T-cell (primary cell): ENCODE measurements around the gene BMPR1B. TPM values are rescaled to one million over a fixed set of nuclear protein-coding genes. Genes with fewer than 3 reads are reported as not detected.
A peak's percentile ranks its signal among the peaks of the same experiment; 100 is the strongest.

ENCODE experiments used
- ATAC-seq, 4 experiments: fragments of 200-7000 bp in 3 of 4; fragments of 150-1000 bp in 1 of 4; cut with Tn5 transposase; replicated peaks in 1 of 4; 1 replicate in 3 of 4; 2 replicates in 1 of 4; pipeline ENCODE4 v1.10.0; 2021; ENCODE audit warnings: moderate library complexity in 3 of 4, mild to moderate bottlenecking in 2 of 4, moderate number of reproducible peaks in 1 of 4
- CTCF ChIA-PET, 2 donors: fragments of 300-600 bp; sonication (Branson Sonifier 250); formaldehyde crosslinking; loops; one replicate each; lab custom pipeline; 2022; ENCODE audit warnings: antibody characterized with exemption in 2 of 2; lab: Charles Lee
- POLR2A ChIA-PET, 2 donors: fragments of 300-600 bp; sonication (Branson Sonifier 250); formaldehyde crosslinking; loops; one replicate each; lab custom pipeline; 2022; ENCODE audit warnings: antibody characterized with exemption in 2 of 2; lab: Charles Lee
- DNase-seq, 35 experiments: peaks; one replicate each; pipeline versions ENCODE4 v3.0.0 to v3.0.0-alpha.2; 2013 to 2023
- H3K27ac ChIP-seq: one replicate; pipeline ENCODE4 v1.5.1; 2013; ENCODE audit warnings: low read length
- H3K27me3 ChIP-seq, 2 experiments: replicated peaks in 1 of 2; 1 replicate in 1 of 2; 2 replicates in 1 of 2; pipeline versions ENCODE4 v1.6.1 to v1.7.0; 2013; ENCODE audit warnings: low read length in 1 of 2, mixed read lengths in 1 of 2; ENCODE audit not compliant: control insufficient read depth in 2 of 2, insufficient read depth in 2 of 2; ENCODE audit errors: extremely low read depth in 1 of 2
- H3K36me3 ChIP-seq, 2 donors: 1 replicate in 1 of 2; 2 replicates in 1 of 2; pipeline versions ENCODE4 v1.6.1 to v1.7.0; 2013; ENCODE audit warnings: low read length in 1 of 2; ENCODE audit not compliant: control insufficient read depth in 2 of 2, insufficient read depth in 1 of 2; ENCODE audit errors: extremely low read depth in 1 of 2
- H3K4me1 ChIP-seq, 2 experiments: 1 replicate in 1 of 2; 2 replicates in 1 of 2; pipeline versions ENCODE4 v1.6.1 to v1.7.0; 2013; ENCODE audit warnings: low read length in 2 of 2, mixed read lengths in 1 of 2; ENCODE audit not compliant: insufficient read depth in 2 of 2, control insufficient read depth in 1 of 2; ENCODE audit errors: extremely low read depth in 1 of 2
- H3K4me3 ChIP-seq, 2 donors: 1 replicate in 1 of 2; 2 replicates in 1 of 2; pipeline versions ENCODE4 v1.5.1 to v1.7.0; 2013; ENCODE audit warnings: mild to moderate bottlenecking in 2 of 2, low read length in 1 of 2, moderate library complexity in 1 of 2; ENCODE audit not compliant: control insufficient read depth in 1 of 2; ENCODE audit errors: extremely low read depth in 1 of 2
- H3K9me3 ChIP-seq: 2 replicates; pipeline ENCODE4 v1.7.0; 2013
- H3K27ac Mint-ChIP-seq, 2 donors: one replicate each; pipeline ENCODE4 v1.8.0; 2020 to 2021; ENCODE audit warnings: mild to moderate bottlenecking in 2 of 2, mixed read lengths in 2 of 2
- H3K27me3 Mint-ChIP-seq, 2 donors: one replicate each; pipeline ENCODE4 v1.8.0; 2021 to 2022; ENCODE audit warnings: mixed read lengths in 2 of 2
- H3K36me3 Mint-ChIP-seq: one replicate; pipeline ENCODE4 v1.8.0; 2021; ENCODE audit warnings: mixed read lengths
- H3K4me1 Mint-ChIP-seq, 3 donors: one replicate each; pipeline ENCODE4 v1.8.0; 2020 to 2022; ENCODE audit warnings: mixed read lengths in 3 of 3, mild to moderate bottlenecking in 1 of 3
- H3K4me3 Mint-ChIP-seq, 3 donors: one replicate each; pipeline ENCODE4 v1.8.0; 2020 to 2022; ENCODE audit warnings: mild to moderate bottlenecking in 3 of 3, mixed read lengths in 3 of 3, moderate library complexity in 3 of 3
- H3K9me3 Mint-ChIP-seq, 3 donors: one replicate each; pipeline ENCODE4 v1.8.0; 2020 to 2022; ENCODE audit warnings: mixed read lengths in 3 of 3
- WGBS: methylation state at CpG from one replicate; pipeline ENCODE4 v1.1.5; 2013; ENCODE audit warnings: missing lambda C conversion rate; ENCODE audit not compliant: insufficient coverage; 5-methylcytosine and 5-hydroxymethylcytosine counted together
- total RNA-seq, 35 experiments: library from RNA in 6 of 35; stranded (reverse) in 6 of 35; fragments of 120-200 nt in 1 of 35; gene quantifications; one replicate each; pipeline versions ENCODE4 v1.2.1 to v1.2.4 and lab custom pipeline; 2013 to 2026

The BMPR1B gene
- total RNA-seq, 5 donors from 2014 or later (not counting 1 experiment from before 2014, with no cell fraction given), result 0.09 to 0.36 (median 0.28) TPM; not detected in 2

DNA sequence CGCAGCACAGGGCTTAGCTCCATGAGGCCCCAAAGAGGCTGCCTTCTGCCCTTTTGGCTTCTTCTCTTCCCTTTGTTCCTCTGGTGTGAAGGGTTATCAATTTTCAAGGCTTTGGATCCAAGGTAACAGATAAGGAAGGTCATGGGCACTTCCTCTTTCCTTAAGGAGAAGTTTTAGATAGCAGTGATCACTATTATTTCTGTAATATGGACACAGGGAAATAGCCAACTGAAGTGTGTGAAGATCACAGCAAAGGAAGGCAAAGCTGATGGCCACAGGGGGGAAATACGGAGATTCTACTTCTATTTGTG, 424.2 kb downstream of the BMPR1B start:
- Histone ChIP-seq H3K4me3 (no peak overlapping the region), H3K27ac (no peak overlapping the region), H3K9me3 (no peaks in the 10 kb centered on the region), H3K36me3 (no peaks in the 10 kb centered on the region), H3K27me3 (peaks cover 0 to 3% of the 10 kb centered on the region in 2 experiments), H3K4me1 (peaks cover 0 to 6% of the 10 kb centered on the region in 2 experiments)
- Mint-ChIP-seq H3K27ac (no peak overlapping the region), H3K9me3 (no peaks in the 10 kb centered on the region), H3K36me3 (no peaks in the 10 kb centered on the region), H3K4me3 (no peak overlapping the region), H3K27me3 (peaks cover 2 to 3% of the 10 kb centered on the region in 2 donors), H3K4me1 (no peaks in the 10 kb centered on the region)
- no peak for DNase-seq
- POLR2A ChIA-PET, result no interaction called here
- WGBS, result no CpG with 5 or more reads among the region's 2 CpGs
- CTCF ChIA-PET, result no interaction called here
- ATAC-seq, result no peak

DNA sequence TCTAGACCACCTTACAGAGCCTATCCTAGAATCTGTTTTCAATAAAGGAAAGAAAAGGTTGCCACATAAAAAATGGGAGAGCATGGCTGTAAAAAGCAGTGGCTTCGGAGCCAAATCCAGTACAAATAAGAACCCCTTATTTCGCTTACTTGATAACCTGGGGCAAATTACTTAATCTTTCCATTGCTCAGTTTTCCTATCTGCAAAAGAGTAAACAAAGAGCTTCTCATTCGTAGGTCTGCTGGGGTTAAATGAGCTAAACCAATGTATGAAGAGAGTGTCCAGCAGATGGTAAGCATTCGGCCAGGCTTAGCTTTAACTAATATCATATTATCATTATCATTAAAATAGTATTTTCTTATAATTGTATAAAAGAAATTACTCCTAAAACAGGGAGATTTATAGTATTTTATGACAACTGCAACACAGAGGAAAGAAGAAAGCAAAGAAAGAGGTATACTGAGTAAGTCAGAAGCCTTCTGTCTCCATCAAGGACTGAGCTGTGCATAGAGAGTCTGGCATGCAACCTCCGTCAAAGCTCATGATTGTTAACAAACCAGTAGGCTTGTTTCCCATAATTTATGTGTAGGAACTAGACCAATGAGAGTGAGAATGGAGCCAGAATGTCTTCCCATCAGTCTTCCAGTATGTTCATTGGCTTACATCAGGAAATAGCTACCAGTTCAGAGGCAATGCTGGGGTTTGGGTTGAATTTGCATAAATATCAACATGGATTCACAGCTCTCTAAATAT, 426.1 kb downstream of the BMPR1B start:
- Histone ChIP-seq H3K36me3 (no peaks in the 10 kb centered on the region), H3K4me3 (no peak overlapping the region), H3K4me1 (peaks cover 0 to 14% of the 10 kb centered on the region in 2 experiments), H3K27me3 (no peaks in the 10 kb centered on the region), H3K27ac (no peak overlapping the region), H3K9me3 (no peaks in the 10 kb centered on the region)
- Mint-ChIP-seq H3K9me3 (no peaks in the 10 kb centered on the region), H3K4me3 (no peak overlapping the region), H3K27me3 (peaks cover 2 to 3% of the 10 kb centered on the region in 2 donors), H3K36me3 (no peaks in the 10 kb centered on the region), H3K4me1 (peaks cover 8 to 9% (median 9%) of the 10 kb centered on the region in 3 donors), H3K27ac (no peak overlapping the region)
- ChIA-PET CTCF (no interaction called here), POLR2A (no interaction called here)
- 80% methylated on average over 1 of the region's 5 CpGs for WGBS
- DNase-seq (no peak), ATAC-seq (no peak)

DNA sequence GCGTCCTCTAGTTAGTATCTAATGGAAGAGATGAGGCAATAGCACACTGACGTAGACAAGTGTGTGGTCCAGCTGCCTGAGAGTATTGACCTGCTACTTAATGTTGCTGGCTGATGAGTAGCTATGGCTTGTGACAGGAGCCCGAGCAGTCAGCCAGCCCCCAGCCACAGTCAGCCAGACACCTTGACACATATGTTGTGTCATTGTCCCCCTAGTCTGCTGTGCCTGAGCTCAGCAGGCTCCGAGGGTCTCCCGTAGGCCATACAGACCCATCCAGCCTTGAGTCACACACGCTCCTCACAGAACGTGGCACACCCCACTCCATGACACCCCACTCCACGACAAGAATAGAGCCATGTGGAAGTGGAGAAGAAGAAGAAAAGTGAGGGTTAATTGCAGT, 428.9 kb downstream of the BMPR1B start:
- 83% methylated on average over 3 of the region's 8 CpGs for WGBS
- ATAC-seq (no peak), DNase-seq (no peak)
- no peaks in the 10 kb centered on the region for H3K9me3 ChIP-seq
- Mint-ChIP-seq H3K9me3 (no peaks in the 10 kb centered on the region), H3K27me3 (peaks cover 0 to 2% of the 10 kb centered on the region in 2 donors), H3K4me1 (peaks cover 22 to 36% (median 23%) of the 10 kb centered on the region in 3 donors), H3K27ac (no peak overlapping the region), H3K36me3 (no peaks in the 10 kb centered on the region), H3K4me3 (no peak overlapping the region)
- peaks cover 9 to 10% of the 10 kb centered on the region in 2 experiments for H3K4me1 ChIP-seq
- H3K27me3 ChIP-seq, result no peaks in the 10 kb centered on the region
- ChIA-PET CTCF (no interaction called here), POLR2A (no interaction called here)
- no peaks in the 10 kb centered on the region for H3K36me3 ChIP-seq
- no peak overlapping the region for H3K4me3 ChIP-seq
- H3K27ac ChIP-seq, result no peak overlapping the region

DNA sequence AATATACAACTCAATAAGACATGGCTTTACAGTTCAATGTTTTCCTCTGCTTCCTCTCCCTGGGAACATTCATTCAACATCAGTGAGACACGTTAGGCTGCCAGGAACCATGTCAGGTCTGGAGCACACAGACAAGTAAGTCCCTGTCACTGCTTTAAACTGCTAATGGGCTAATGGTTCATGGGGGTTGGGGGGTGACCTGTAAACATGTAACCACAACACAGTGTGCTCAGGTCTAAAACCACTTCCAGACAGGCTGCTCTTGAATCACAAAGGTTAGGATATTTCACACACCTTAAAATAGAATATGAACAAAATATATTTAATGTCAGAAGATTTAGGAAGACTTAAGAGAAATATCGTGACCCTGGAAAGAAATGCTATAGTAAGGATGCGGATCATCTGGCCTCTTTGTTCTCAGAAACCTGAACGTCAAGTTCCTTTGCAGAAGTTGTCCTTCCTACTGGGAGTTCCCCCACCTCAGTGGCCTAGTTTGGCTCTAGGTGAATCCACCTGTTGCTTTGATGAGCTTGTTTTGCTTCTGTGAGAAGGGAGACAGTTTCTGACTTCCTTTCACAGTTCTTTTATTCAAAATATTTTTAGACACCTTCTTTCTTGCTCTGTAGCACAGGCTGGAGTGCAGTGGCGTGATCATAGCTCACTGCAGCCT, 431.1 kb downstream of the BMPR1B start:
- peaks cover 14 to 20% of the 10 kb centered on the region in 2 experiments for H3K4me1 ChIP-seq
- WGBS, result 4% methylated on average over 4 of the region's 5 CpGs
- Mint-ChIP-seq H3K4me3 (peak overlapping the region in 1 of 3 donors; percentile 47), H3K36me3 (no peaks in the 10 kb centered on the region), H3K27ac (peak overlapping the region; percentile 77 to 86), H3K4me1 (peaks cover 30 to 54% (median 32%) of the 10 kb centered on the region in 3 donors), H3K27me3 (no peaks in the 10 kb centered on the region), H3K9me3 (peaks cover 0 to under 1% (median 0%) of the 10 kb centered on the region in 3 donors)
- ChIA-PET POLR2A (no interaction called here), CTCF (interaction anchor here in 1 of 2 donors (0.6 kb wide), 1 partner anchor 564 kb away, joined by 3 read pairs; no protein-coding TSS in a partner anchor)
- H3K4me3 ChIP-seq, result no peak overlapping the region
- H3K27me3 ChIP-seq, result no peaks in the 10 kb centered on the region
- peak overlapping the region; percentile 1 for H3K27ac ChIP-seq
- H3K36me3 ChIP-seq, result no peaks in the 10 kb centered on the region
- DNase-seq (peak in 10 of 35 experiments; percentile 9 to 50 (median 29)), ATAC-seq (peak; percentile 48 to 95 (median 68))
- no peaks in the 10 kb centered on the region for H3K9me3 ChIP-seq

DNA sequence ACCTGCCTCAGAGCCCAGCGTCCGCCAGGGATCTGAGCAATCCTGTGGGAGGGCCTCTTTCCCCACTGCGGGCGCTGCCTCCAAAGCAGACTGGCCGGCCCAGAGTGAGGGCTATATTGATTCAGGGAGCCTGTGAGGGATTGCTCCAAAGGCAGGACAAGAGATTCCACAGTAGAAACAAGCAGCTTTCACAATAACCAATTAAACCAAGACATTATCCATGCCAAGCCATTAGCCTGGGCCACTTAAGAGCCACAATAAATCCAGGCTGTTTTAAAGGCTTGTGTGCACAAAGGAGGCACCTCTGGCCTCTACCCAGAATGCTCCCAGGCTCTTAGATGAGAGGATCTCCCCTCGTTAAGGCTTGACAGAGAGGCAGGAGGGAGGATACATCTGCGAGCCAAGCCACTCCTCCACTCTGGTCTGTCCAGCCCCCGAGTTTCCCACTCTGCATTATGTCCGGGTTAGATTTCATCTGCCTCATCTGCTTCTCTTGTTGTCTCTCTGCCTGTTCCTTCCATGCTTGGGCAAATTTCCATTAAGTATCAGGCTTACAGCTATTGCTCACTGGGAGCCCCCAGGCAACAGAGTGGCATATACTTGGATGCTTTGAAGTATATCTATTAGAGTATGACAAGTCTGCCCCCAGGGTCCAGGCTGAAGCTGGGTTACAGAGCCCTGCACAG, 433.1 kb downstream of the BMPR1B start:
- H3K4me3 ChIP-seq, result no peak overlapping the region
- peaks cover 14 to 22% of the 10 kb centered on the region in 2 experiments for H3K4me1 ChIP-seq
- peak overlapping the region in 1 of 3 donors; percentile 29 for H3K4me3 Mint-ChIP-seq
- no peaks in the 10 kb centered on the region for H3K9me3 ChIP-seq
- no peak for ATAC-seq
- H3K36me3 Mint-ChIP-seq, result no peaks in the 10 kb centered on the region
- H3K4me1 Mint-ChIP-seq, result peaks cover 34 to 66% (median 34%) of the 10 kb centered on the region in 3 donors
- DNase-seq, result no peak
- no peak overlapping the region for H3K27ac ChIP-seq
- H3K27me3 Mint-ChIP-seq, result no peaks in the 10 kb centered on the region
- no peaks in the 10 kb centered on the region for H3K27me3 ChIP-seq
- no peaks in the 10 kb centered on the region for H3K36me3 ChIP-seq
- 93% methylated on average over 2 of the region's 9 CpGs for WGBS
- POLR2A ChIA-PET, result no interaction called here
- CTCF ChIA-PET, result no interaction called here
- H3K27ac Mint-ChIP-seq, result peak overlapping the region in 1 of 2 donors; percentile 28
- peaks cover 0 to 3% (median 0%) of the 10 kb centered on the region in 3 donors for H3K9me3 Mint-ChIP-seq

DNA sequence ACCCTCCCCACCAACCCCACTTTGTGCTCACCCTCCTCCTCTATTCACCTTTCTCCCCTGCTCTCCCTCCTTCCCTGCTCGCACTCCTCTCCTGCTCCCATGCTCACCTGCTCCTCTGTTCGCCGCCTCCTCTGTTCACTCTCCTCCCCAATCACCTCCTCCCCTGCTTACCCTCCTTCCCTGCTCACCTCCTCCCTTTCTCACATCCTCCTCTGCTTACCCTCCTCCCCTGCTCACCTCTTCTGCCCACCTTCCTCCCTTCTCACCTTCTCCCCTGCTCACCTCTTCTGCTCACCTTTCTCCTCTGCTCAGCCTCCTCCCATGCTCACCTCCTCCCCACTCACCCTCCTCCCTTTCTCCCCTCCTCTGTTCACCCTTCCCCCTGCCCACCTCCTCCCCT, 433.8 kb downstream of the BMPR1B start:
- Mint-ChIP-seq H3K4me1 (peaks cover 34 to 66% (median 34%) of the 10 kb centered on the region in 3 donors), H3K27ac (no peak overlapping the region), H3K4me3 (peak overlapping the region in 1 of 3 donors; percentile 29), H3K36me3 (no peaks in the 10 kb centered on the region), H3K27me3 (no peaks in the 10 kb centered on the region), H3K9me3 (peaks cover 0 to 3% (median 0%) of the 10 kb centered on the region in 3 donors)
- no peak overlapping the region for H3K4me3 ChIP-seq
- WGBS, result 90% methylated on average over 3 of the region's 3 CpGs
- ATAC-seq, result no peak
- H3K9me3 ChIP-seq, result no peaks in the 10 kb centered on the region
- peaks cover 14 to 22% of the 10 kb centered on the region in 2 experiments for H3K4me1 ChIP-seq
- no peak overlapping the region for H3K27ac ChIP-seq
- no peaks in the 10 kb centered on the region for H3K36me3 ChIP-seq
- DNase-seq, result no peak
- ChIA-PET CTCF (no interaction called here), POLR2A (no interaction called here)
- no peaks in the 10 kb centered on the region for H3K27me3 ChIP-seq
